DOHH2 (cell line): Measurements from ENCODE around the gene ITPA.

Source experiments
- H3F3A ChIP-seq: fragments of 200-600 bp; sonication (generic), shearing (Covaris generic); 2 replicates; pipeline ENCODE4 v1.6.0; 2016; ENCODE audit warnings: antibody characterized with exemption, mild to moderate bottlenecking; ENCODE audit not compliant: control insufficient read depth, insufficient read depth
- H3K27ac ChIP-seq: fragments of 200-600 bp; sonication (generic); 2 replicates; pipeline ENCODE4 v1.5.1; 2014; ENCODE audit warnings: low read depth, mild to moderate bottlenecking, low read length, moderate library complexity
- H3K27me3 ChIP-seq: fragments of 200-600 bp; sonication (generic); 2 replicates; pipeline ENCODE4 v1.6.1; 2014; ENCODE audit warnings: mild to moderate bottlenecking, low read length, mixed read lengths; ENCODE audit not compliant: control insufficient read depth
- H3K36me3 ChIP-seq: fragments of 200-600 bp; sonication (generic); 2 replicates; pipeline ENCODE4 v1.6.1; 2014; ENCODE audit warnings: mild to moderate bottlenecking, low read length, moderate library complexity, mixed read lengths; ENCODE audit not compliant: control insufficient read depth
- H3K4me1 ChIP-seq: fragments of 200-600 bp; sonication (generic); 2 replicates; pipeline ENCODE4 v1.6.1; 2014; ENCODE audit warnings: mild to moderate bottlenecking, low read length, mixed read lengths; ENCODE audit not compliant: control insufficient read depth
- H3K4me2 ChIP-seq: fragments of 200-600 bp; sonication (generic); 2 replicates; pipeline ENCODE4 v1.6.0; 2014; ENCODE audit warnings: mild to moderate bottlenecking, low read length, moderate library complexity
- H3K4me3 ChIP-seq: fragments of 200-600 bp; sonication (generic); 2 replicates; pipeline ENCODE4 v1.5.1; 2014; ENCODE audit warnings: mild to moderate bottlenecking, low read length, mixed read lengths
- H3K79me2 ChIP-seq: fragments of 200-600 bp; sonication (generic); 2 replicates; pipeline ENCODE4 v1.6.1; 2014; ENCODE audit warnings: mild to moderate bottlenecking, low read length, mixed read lengths; ENCODE audit not compliant: control insufficient read depth
- H3K9me2 ChIP-seq: fragments of 200-600 bp; sonication (generic); replicated peaks from 2 replicates; pipeline ENCODE4 v1.6.1; 2014; ENCODE audit warnings: mild to moderate bottlenecking, low read length, mixed read lengths; ENCODE audit not compliant: control insufficient read depth
- H3K9me3 ChIP-seq: fragments of 200-600 bp; sonication (generic); 2 replicates; pipeline ENCODE4 v1.6.1; 2014; ENCODE audit warnings: antibody characterized with exemption, low read length, mixed read lengths; ENCODE audit not compliant: control insufficient read depth, insufficient read depth
- H4K20me1 ChIP-seq: fragments of 200-600 bp; sonication (generic); 2 replicates; pipeline ENCODE4 v1.6.0; 2014; ENCODE audit warnings: low read depth, mild to moderate bottlenecking, antibody characterized with exemption, low read length, moderate library complexity; ENCODE audit not compliant: control insufficient read depth, insufficient read depth
- EZH2phosphoT487 ChIP-seq: fragments of 200-600 bp; sonication (generic); IDR thresholded peaks from 2 replicates; pipeline ENCODE4 v1.6.1; 2017; ENCODE audit warnings: borderline replicate concordance, mild to moderate bottlenecking, antibody characterized with exemption, low read length, moderate library complexity, mixed read lengths
- TF ChIP-seq, protein P1 (sequence below): fragments of 200-600 bp; sonication (generic); IDR thresholded peaks from one replicate; pipeline ENCODE4 v1.5.1; 2014; ENCODE audit warnings: antibody characterized with exemption, mild to moderate bottlenecking, low read depth, low read length; ENCODE audit not compliant: poor library complexity, severe bottlenecking

Gene ITPA

DNA sequence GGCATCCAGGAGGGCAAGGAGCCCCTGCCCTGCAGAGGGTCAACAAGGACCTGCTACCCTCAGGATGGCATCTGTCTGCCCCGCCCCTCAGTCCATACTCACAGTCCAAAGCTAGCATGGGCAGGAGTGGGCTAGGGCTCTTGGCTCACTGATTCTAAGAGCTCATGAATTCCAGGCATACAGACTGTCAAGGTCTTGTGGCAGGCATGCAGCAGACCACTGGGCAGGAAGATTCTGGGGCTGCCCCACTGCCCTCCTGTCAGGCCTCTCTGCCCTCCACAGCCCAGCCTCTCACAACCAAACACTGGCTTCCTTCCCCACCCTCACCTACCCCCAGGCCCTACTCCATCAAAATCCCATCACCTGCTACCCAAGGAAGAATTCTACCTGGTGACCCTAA lies 35.3 kb downstream of the ITPA start:
- Histone ChIP-seq H3K9me3 (no peaks in the 10 kb centered on the region), H4K20me1 (no peaks in the 10 kb centered on the region), H3K27me3 (peaks cover 30% of the 10 kb centered on the region), H3K9me2 (no peaks in the 10 kb centered on the region), H3K4me3 (no peak overlapping the region), H3K36me3 (no peaks in the 10 kb centered on the region), H3F3A (no peaks in the 10 kb centered on the region), H3K4me1 (no peaks in the 10 kb centered on the region), H3K27ac (no peak overlapping the region), H3K4me2 (no peak overlapping the region), H3K79me2 (no peaks in the 10 kb centered on the region)
- TF ChIP-seq EZH2phosphoT487 = no peak
- TF ChIP-seq, protein P1, sequence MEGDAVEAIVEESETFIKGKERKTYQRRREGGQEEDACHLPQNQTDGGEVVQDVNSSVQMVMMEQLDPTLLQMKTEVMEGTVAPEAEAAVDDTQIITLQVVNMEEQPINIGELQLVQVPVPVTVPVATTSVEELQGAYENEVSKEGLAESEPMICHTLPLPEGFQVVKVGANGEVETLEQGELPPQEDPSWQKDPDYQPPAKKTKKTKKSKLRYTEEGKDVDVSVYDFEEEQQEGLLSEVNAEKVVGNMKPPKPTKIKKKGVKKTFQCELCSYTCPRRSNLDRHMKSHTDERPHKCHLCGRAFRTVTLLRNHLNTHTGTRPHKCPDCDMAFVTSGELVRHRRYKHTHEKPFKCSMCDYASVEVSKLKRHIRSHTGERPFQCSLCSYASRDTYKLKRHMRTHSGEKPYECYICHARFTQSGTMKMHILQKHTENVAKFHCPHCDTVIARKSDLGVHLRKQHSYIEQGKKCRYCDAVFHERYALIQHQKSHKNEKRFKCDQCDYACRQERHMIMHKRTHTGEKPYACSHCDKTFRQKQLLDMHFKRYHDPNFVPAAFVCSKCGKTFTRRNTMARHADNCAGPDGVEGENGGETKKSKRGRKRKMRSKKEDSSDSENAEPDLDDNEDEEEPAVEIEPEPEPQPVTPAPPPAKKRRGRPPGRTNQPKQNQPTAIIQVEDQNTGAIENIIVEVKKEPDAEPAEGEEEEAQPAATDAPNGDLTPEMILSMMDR = no peak

DNA sequence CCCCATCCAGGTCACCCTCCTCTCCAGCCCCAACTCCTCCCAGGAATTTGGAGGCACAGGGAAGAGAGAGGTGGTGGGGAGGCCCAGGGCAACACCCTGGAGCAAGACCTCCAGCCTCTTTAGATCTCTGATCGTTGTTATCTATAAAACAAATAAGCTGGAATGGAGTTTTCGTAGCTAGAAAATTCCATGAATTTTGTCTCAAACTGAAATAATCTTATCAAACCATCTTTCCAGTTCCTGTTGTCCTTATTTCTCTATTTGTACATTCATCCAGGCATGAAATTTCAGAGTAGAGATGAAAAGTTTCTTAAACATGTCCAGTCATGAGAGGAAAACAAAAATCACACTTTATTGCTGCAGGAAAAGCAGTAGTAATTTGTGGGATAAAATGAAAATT lies 35.9 kb downstream of the ITPA start:
- H3F3A ChIP-seq = no peaks in the 10 kb centered on the region
- H3K4me2 ChIP-seq = no peak overlapping the region
- H3K27ac ChIP-seq = no peak overlapping the region
- no peaks in the 10 kb centered on the region for H3K9me3 ChIP-seq
- H3K9me2 ChIP-seq = no peaks in the 10 kb centered on the region
- H3K4me3 ChIP-seq = no peak overlapping the region
- H3K79me2 ChIP-seq = no peaks in the 10 kb centered on the region
- no peaks in the 10 kb centered on the region for H4K20me1 ChIP-seq
- H3K36me3 ChIP-seq = no peaks in the 10 kb centered on the region
- peaks cover 30% of the 10 kb centered on the region for H3K27me3 ChIP-seq
- TF ChIP-seq, protein P1 = no peak
- no peak for TF ChIP-seq EZH2phosphoT487
- H3K4me1 ChIP-seq = no peaks in the 10 kb centered on the region

DNA sequence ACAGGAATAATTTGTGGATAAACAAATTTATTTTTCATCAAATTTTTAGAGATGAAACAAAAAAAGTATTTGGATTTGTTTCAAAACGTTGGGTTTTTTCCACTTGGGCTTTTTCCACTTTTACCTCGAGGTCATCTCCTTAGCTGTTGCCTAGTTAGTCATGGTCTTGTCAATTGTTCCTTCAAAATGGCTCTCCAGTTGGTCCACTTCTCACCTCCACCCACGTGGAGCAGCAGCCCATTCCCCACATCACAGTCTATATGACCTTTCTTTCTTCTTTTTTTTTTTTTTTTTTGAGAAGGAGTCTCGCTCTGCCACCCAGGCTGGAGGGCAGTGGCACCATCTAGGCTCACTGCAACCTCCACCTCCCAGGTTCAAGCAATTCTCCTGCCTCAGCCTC lies 36.4 kb downstream of the ITPA start:
- Histone ChIP-seq H3K36me3 (no peaks in the 10 kb centered on the region), H3K9me3 (no peaks in the 10 kb centered on the region), H3K4me1 (no peaks in the 10 kb centered on the region), H3K9me2 (no peaks in the 10 kb centered on the region), H4K20me1 (no peaks in the 10 kb centered on the region; the same call in 1 of the 2 replicates), H3K4me2 (no peak overlapping the region), H3K27ac (no peak overlapping the region), H3K79me2 (no peaks in the 10 kb centered on the region), H3F3A (no peaks in the 10 kb centered on the region), H3K4me3 (no peak overlapping the region), H3K27me3 (peaks cover 29% of the 10 kb centered on the region)
- TF ChIP-seq, protein P1 = no peak
- no peak for TF ChIP-seq EZH2phosphoT487

DNA sequence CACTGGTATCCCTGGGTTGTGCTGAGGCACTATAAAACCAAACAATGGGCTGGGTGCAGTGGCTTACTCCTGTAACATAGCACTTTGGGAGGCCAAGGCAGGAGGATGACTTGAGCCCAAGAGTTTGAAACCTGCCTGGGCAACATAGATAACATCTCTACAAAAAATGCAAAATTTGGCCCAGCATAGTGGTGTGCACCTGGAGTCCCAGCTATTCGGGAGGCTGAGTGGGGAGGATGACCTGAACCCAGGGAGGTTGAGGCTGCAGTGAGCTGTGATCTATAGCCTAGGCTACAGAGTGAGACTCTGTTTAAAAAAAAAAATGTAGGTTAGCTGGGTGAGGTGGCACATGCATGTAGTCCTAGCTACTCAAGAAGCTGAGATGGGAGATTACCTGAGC lies 37.4 kb downstream of the ITPA start:
- Histone ChIP-seq H3F3A (no peaks in the 10 kb centered on the region), H3K79me2 (no peaks in the 10 kb centered on the region), H3K9me3 (no peaks in the 10 kb centered on the region), H3K9me2 (no peaks in the 10 kb centered on the region), H3K4me1 (no peaks in the 10 kb centered on the region), H3K4me2 (no peak overlapping the region), H3K27ac (no peak overlapping the region), H3K4me3 (no peak overlapping the region), H3K27me3 (peaks cover 28% of the 10 kb centered on the region), H3K36me3 (no peaks in the 10 kb centered on the region), H4K20me1 (no peaks in the 10 kb centered on the region; the same call in 1 of the 2 replicates)
- TF ChIP-seq, protein P1 = no peak
- no peak for TF ChIP-seq EZH2phosphoT487
